Suprapubic skin (tissue), 4 donors: ENCODE results near the gene TADA1.

Experiments used
- CTCF ChIP-seq, 2 donors: fragments of 200-600 bp in 1 of 2; fragments of 450-650 bp in 1 of 2; sonication (generic) in 1 of 2; IDR thresholded peaks; one replicate each; pipeline ENCODE4 v1.5.1; 2016 to 2019; ENCODE audit warnings: antibody characterized with exemption in 2 of 2, mild to moderate bottlenecking in 1 of 2, moderate library complexity in 1 of 2
- POLR2A ChIP-seq, 2 donors: fragments of 450-650 bp; IDR thresholded peaks; one replicate each; pipeline ENCODE4 v1.6.1; 2017; ENCODE audit warnings: antibody characterized with exemption in 2 of 2, mild to moderate bottlenecking in 2 of 2, moderate library complexity in 2 of 2
- POLR2AphosphoS5 ChIP-seq, 3 donors: sonication (generic); formaldehyde crosslinking; IDR thresholded peaks; one replicate each; pipeline ENCODE4 v1.6.1; 2017; ENCODE audit warnings: antibody characterized with exemption in 3 of 3

- TF ChIP-seq CTCF (IDR thresholded peaks at IDR 0.05) (peak; percentile 13 to 57), POLR2A (IDR thresholded peaks at IDR 0.05) (no peak), POLR2AphosphoS5 (IDR thresholded peaks at IDR 0.05) (no peak)
Observed at GRCh38 chr1:166884040-166884642, 8.1 kb upstream of the TADA1 start.
